ENCODE data around the gene TMPRSS9. TPM values are rescaled to one million over a fixed set of nuclear protein-coding genes. Genes with fewer than 3 reads are reported as not detected.

TMPRSS9 gene
- total RNA-seq, 1 experiment from 2014 or later, result not detected

DNA sequence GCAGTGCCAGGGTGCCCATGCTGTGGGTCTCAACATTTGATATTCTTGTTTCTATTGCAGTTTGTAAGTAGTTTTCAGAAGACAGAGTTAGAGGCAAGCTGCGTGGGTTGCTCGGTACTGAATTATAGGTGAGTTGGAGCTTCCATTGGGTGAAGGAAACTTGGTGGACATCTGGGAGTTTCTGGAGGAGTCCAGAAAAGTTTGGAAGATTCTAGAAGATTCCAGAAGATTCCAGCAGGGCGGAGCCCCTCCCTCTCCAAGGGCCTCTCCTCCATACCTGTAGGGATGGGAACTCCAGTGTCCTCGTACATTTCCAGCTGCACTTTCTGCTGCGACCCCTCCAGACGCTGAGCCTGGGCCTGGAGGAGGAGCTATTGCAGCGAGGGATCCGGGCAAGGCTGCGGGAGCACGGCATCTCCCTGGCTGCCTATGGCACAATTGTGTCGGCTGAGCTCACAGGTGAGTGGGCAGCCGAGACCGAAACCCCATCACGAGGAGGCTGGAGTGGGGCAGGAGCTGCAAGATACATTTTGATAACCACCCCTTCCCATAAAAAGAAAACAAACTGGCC, 38.8 kb downstream of the TMPRSS9 start:
- no peak for TF ChIP-seq EZH2phosphoT487 (IDR thresholded peaks at IDR 0.05; ENCODE audit: borderline replicate concordance, low read length)
- TF ChIP-seq, protein P1, sequence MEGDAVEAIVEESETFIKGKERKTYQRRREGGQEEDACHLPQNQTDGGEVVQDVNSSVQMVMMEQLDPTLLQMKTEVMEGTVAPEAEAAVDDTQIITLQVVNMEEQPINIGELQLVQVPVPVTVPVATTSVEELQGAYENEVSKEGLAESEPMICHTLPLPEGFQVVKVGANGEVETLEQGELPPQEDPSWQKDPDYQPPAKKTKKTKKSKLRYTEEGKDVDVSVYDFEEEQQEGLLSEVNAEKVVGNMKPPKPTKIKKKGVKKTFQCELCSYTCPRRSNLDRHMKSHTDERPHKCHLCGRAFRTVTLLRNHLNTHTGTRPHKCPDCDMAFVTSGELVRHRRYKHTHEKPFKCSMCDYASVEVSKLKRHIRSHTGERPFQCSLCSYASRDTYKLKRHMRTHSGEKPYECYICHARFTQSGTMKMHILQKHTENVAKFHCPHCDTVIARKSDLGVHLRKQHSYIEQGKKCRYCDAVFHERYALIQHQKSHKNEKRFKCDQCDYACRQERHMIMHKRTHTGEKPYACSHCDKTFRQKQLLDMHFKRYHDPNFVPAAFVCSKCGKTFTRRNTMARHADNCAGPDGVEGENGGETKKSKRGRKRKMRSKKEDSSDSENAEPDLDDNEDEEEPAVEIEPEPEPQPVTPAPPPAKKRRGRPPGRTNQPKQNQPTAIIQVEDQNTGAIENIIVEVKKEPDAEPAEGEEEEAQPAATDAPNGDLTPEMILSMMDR (conservative IDR thresholded peaks at IDR 0.05; ENCODE audit: low read depth, low read length), result no peak
- no peak for TF ChIP-seq EZH2 (IDR thresholded peaks at IDR 0.05; ENCODE audit: low read length, unreplicated experiment)
- H2AFZ ChIP-seq (ENCODE audit: low read length), result no peak overlapping the region
- no TSS peak for BruUV-seq (replicated peaks)
- H3K9me3 ChIP-seq (ENCODE audit: low read length), result no peaks in the 10 kb centered on the region
- DNase-seq (no peak), ATAC-seq (no peak)
- POLR2A ChIA-PET (ENCODE audit: unreplicated experiment), result no interaction called here
- intact Hi-C loops (cut with micrococcal nuclease), result no loop called here
- no peaks in the 10 kb centered on the region for H4K20me1 ChIP-seq (ENCODE audit: low read length)
- no peak overlapping the region for H3K9ac ChIP-seq (ENCODE audit: low read length)
- H3K4me3 ChIP-seq (ENCODE audit: low read length), result no peak overlapping the region
- H3K36me3 ChIP-seq (ENCODE audit: low read depth, low read length), result no peaks in the 10 kb centered on the region
- no peak overlapping the region for H3K27ac ChIP-seq (ENCODE audit: low read length)
- H3K4me1 ChIP-seq (ENCODE audit: insufficient read depth, low read length), result no peaks in the 10 kb centered on the region
- H3K9me2 ChIP-seq (replicated peaks; ENCODE audit: low read length), result no peaks in the 10 kb centered on the region
- no peaks in the 10 kb centered on the region for H3F3A ChIP-seq (ENCODE audit: low read length, unreplicated experiment)
- no peaks in the 10 kb centered on the region for H3K79me2 ChIP-seq (ENCODE audit: low read length)
- no peak overlapping the region for H3K4me2 ChIP-seq (ENCODE audit: low read length)
- no peaks in the 10 kb centered on the region for H3K27me3 ChIP-seq (ENCODE audit: low read length)
- CTCF ChIA-PET, result no interaction called here

GRCh38 chr19:2399582-2399981, 39.5 kb downstream of the TMPRSS9 start:
- Histone ChIP-seq H3K4me1 (ENCODE audit: insufficient read depth, low read length) (no peaks in the 10 kb centered on the region), H3K27ac (ENCODE audit: low read length) (no peak overlapping the region), H3K9me3 (ENCODE audit: low read length) (no peaks in the 10 kb centered on the region), H3F3A (ENCODE audit: low read length, unreplicated experiment) (no peaks in the 10 kb centered on the region), H3K79me2 (ENCODE audit: low read length) (no peaks in the 10 kb centered on the region), H4K20me1 (ENCODE audit: low read length) (no peaks in the 10 kb centered on the region), H3K9ac (ENCODE audit: low read length) (no peak overlapping the region), H3K36me3 (ENCODE audit: low read depth, low read length) (no peaks in the 10 kb centered on the region), H3K27me3 (ENCODE audit: low read length) (no peaks in the 10 kb centered on the region), H3K4me2 (ENCODE audit: low read length) (no peak overlapping the region), H3K4me3 (ENCODE audit: low read length) (no peak overlapping the region), H3K9me2 (replicated peaks; ENCODE audit: low read length) (no peaks in the 10 kb centered on the region), H2AFZ (ENCODE audit: low read length) (no peak overlapping the region)
- POLR2A ChIA-PET (ENCODE audit: unreplicated experiment), result no interaction called here
- TF ChIP-seq, protein P1 (conservative IDR thresholded peaks at IDR 0.05; ENCODE audit: low read depth, low read length), result no peak
- no peak for TF ChIP-seq EZH2 (IDR thresholded peaks at IDR 0.05; ENCODE audit: low read length, unreplicated experiment)
- no peak for TF ChIP-seq EZH2phosphoT487 (IDR thresholded peaks at IDR 0.05; ENCODE audit: borderline replicate concordance, low read length)
- intact Hi-C loops (cut with micrococcal nuclease), result no loop called here
- no TSS peak for BruUV-seq (replicated peaks)
- DNase-seq, result no peak
- no peak for ATAC-seq
- CTCF ChIA-PET, result no interaction called here

- no peak overlapping the region for H3K4me2 ChIP-seq (ENCODE audit: low read length)
- H3K27ac ChIP-seq (ENCODE audit: low read length), result no peak overlapping the region
- no peaks in the 10 kb centered on the region for H3K9me3 ChIP-seq (ENCODE audit: low read length)
- no peak overlapping the region for H3K4me3 ChIP-seq (ENCODE audit: low read length)
- DNase-seq (no peak), ATAC-seq (no peak)
- no peaks in the 10 kb centered on the region for H4K20me1 ChIP-seq (ENCODE audit: low read length)
- no peaks in the 10 kb centered on the region for H3K4me1 ChIP-seq (ENCODE audit: insufficient read depth, low read length)
- TF ChIP-seq EZH2phosphoT487 (IDR thresholded peaks at IDR 0.05; ENCODE audit: borderline replicate concordance, low read length) (no peak), EZH2 (IDR thresholded peaks at IDR 0.05; ENCODE audit: low read length, unreplicated experiment) (no peak)
- TF ChIP-seq, protein P1 (conservative IDR thresholded peaks at IDR 0.05; ENCODE audit: low read depth, low read length), result no peak
- no peaks in the 10 kb centered on the region for H3K79me2 ChIP-seq (ENCODE audit: low read length)
- H3K27me3 ChIP-seq (ENCODE audit: low read length), result no peaks in the 10 kb centered on the region
- BruUV-seq (replicated peaks), result no TSS peak
- no peaks in the 10 kb centered on the region for H3K9me2 ChIP-seq (replicated peaks; ENCODE audit: low read length)
- intact Hi-C loops (cut with micrococcal nuclease), result no loop called here
- H3K36me3 ChIP-seq (ENCODE audit: low read depth, low read length), result no peaks in the 10 kb centered on the region
- no peak overlapping the region for H2AFZ ChIP-seq (ENCODE audit: low read length)
- POLR2A ChIA-PET (ENCODE audit: unreplicated experiment), result no interaction called here
- CTCF ChIA-PET, result no interaction called here
- H3K9ac ChIP-seq (ENCODE audit: low read length), result no peak overlapping the region
- no peaks in the 10 kb centered on the region for H3F3A ChIP-seq (ENCODE audit: low read length, unreplicated experiment)
Measured at GRCh38 chr19:2408247-2408646, 48.2 kb downstream of the TMPRSS9 start.

Measured in PC-3 (cell line).